MCF 10A (cell line): ENCODE results near the gene EOLA1. TPM values are rescaled to one million over a fixed set of nuclear protein-coding genes. Genes with fewer than 3 reads are reported as not detected.
"Not testable (repeated sequence)": the region's sequence is repeated elsewhere in the genome, so short reads cannot be mapped to it uniquely, and the experiment has no call there.

Source experiments
- BruUV-seq: library from RNA; stranded (reverse); fragments of 400-500 nt; replicated peaks from 2 replicates; lab custom pipeline; 2021; lab: Mats Ljungman, UMichigan
- CTCF ChIA-PET: fragments of 300-600 bp; sonication (Branson Sonifier 250); formaldehyde crosslinking; extraction: SDS; loops from one replicate; lab custom pipeline; 2021; ENCODE audit warnings: antibody characterized with exemption, inconsistent platforms; lab: Yijun Ruan, JAX
- POLR2A ChIA-PET: fragments of 300-600, 350-650 bp; sonication (Branson Sonifier 250); formaldehyde crosslinking; extraction: SDS; loops from one replicate; lab custom pipeline; 2020; ENCODE audit warnings: antibody characterized with exemption, inconsistent platforms; lab: Yijun Ruan, JAX
- DNase-seq: peaks from one replicate; pipeline ENCODE4 v3.0.0-alpha.2; 2018; ENCODE audit not compliant: unreplicated experiment
- H3K27ac Mint-ChIP-seq: one replicate; pipeline ENCODE4 v1.8.0; 2022; ENCODE audit warnings: mild to moderate bottlenecking, low read depth, mixed read lengths; ENCODE audit not compliant: unreplicated experiment
- H3K27me3 Mint-ChIP-seq: one replicate; pipeline ENCODE4 v1.8.0; 2022; ENCODE audit warnings: mixed read lengths; ENCODE audit not compliant: insufficient read depth, unreplicated experiment
- H3K36me3 Mint-ChIP-seq: one replicate; pipeline ENCODE4 v1.8.0; 2022; ENCODE audit warnings: mild to moderate bottlenecking, moderate library complexity, mixed read lengths; ENCODE audit not compliant: insufficient read depth, unreplicated experiment
- H3K4me1 Mint-ChIP-seq: one replicate; pipeline ENCODE4 v1.8.0; 2022; ENCODE audit warnings: mixed read lengths; ENCODE audit not compliant: insufficient read depth, unreplicated experiment
- H3K4me3 Mint-ChIP-seq: one replicate; pipeline ENCODE4 v1.8.0; 2022; ENCODE audit warnings: mild to moderate bottlenecking, moderate library complexity, mixed read lengths; ENCODE audit not compliant: unreplicated experiment
- H3K9me3 Mint-ChIP-seq: one replicate; pipeline ENCODE4 v1.8.0; 2022; ENCODE audit warnings: mixed read lengths; ENCODE audit not compliant: unreplicated experiment
- CTCF ChIP-seq: fragments of 200-600 bp; IDR thresholded peaks from one replicate; pipeline ENCODE4 v1.8.0; 2022; ENCODE audit warnings: antibody characterized with exemption, mild to moderate bottlenecking; ENCODE audit not compliant: unreplicated experiment
- intact Hi-C: fragments of 100-400 bp; cut with micrococcal nuclease; formaldehyde crosslinking; loops from 2 replicates; pipeline ENCODE4 v1.14.1; 2022
- total RNA-seq: library from RNA; stranded (reverse); gene quantifications from 2 replicates; pipeline ENCODE4 v1.2.3, GENCODE V29; 2022

EOLA1 gene
- total RNA-seq, 1 experiment from 2014 or later: 18.2 TPM

- H3K36me3 Mint-ChIP-seq, BruUV-seq, CTCF ChIA-PET, H3K4me3 Mint-ChIP-seq, H3K27me3 Mint-ChIP-seq, H3K27ac Mint-ChIP-seq, H3K9me3 Mint-ChIP-seq, H3K4me1 Mint-ChIP-seq, POLR2A ChIA-PET, DNase-seq, intact Hi-C loops: not testable (repeated sequence)
Measured at GRCh38 chrX:149549701-149550100, 8.9 kb downstream of the EOLA1 start, which contains the start of gene HSFX3. Gene HSFX3 (minus strand): TSS chrX:149549924. CDS start chrX:149549852, 72 bp downstream.

DNA sequence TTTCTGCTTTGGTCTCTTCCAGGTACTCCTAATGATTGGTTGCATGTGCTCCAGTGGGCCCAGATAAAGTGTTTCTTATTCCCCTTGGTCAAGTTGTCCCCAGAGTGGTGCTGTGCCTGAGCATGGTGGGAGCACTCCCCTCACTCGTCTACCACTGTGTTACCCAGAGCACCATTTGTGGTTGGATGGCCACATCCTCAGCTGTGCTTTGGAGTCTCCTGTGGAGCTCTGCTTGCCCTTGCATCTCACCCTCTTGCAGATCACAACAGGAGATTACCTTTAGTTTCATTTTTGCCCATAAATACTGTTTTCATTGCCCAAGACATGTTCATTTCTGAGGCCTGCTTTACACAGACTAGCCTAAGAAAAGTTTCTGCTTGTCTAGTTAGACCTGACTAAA is 9.6 kb downstream of the EOLA1 start:
- DNase-seq, BruUV-seq, H3K9me3 Mint-ChIP-seq, H3K27me3 Mint-ChIP-seq, POLR2A ChIA-PET, H3K36me3 Mint-ChIP-seq, H3K4me1 Mint-ChIP-seq, H3K4me3 Mint-ChIP-seq, CTCF ChIA-PET, intact Hi-C loops, H3K27ac Mint-ChIP-seq: not testable (repeated sequence)

GRCh38 chrX:149551245-149551938 is 10.6 kb downstream of the EOLA1 start:
- H3K36me3 Mint-ChIP-seq, BruUV-seq, POLR2A ChIA-PET, H3K27me3 Mint-ChIP-seq, DNase-seq, CTCF ChIA-PET, H3K9me3 Mint-ChIP-seq, intact Hi-C loops, H3K27ac Mint-ChIP-seq, H3K4me1 Mint-ChIP-seq, H3K4me3 Mint-ChIP-seq: not testable (repeated sequence)

DNA sequence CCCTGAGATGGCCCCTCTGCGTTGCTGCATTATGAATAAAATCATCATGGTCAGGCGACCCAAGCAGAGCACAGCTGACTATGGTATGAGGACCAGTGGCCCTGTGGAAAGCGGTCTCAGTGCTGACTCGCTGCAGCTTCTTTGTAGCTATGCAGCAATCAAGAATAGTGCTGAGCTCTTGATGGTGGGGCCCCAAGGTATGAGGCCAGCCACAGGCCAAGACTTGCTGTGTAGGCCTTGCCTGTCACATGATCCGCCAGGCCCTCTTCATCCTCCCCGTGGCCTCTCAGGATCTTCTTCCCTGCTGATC is 11.1 kb downstream of the EOLA1 start:
- intact Hi-C loops, H3K27ac Mint-ChIP-seq, H3K4me3 Mint-ChIP-seq, POLR2A ChIA-PET, H3K4me1 Mint-ChIP-seq, H3K9me3 Mint-ChIP-seq, H3K36me3 Mint-ChIP-seq, BruUV-seq, DNase-seq, H3K27me3 Mint-ChIP-seq, CTCF ChIA-PET: not testable (repeated sequence)

GRCh38 chrX:149555251-149555650 is 14.4 kb downstream of the EOLA1 start:
- H3K27me3 Mint-ChIP-seq, BruUV-seq, POLR2A ChIA-PET, CTCF ChIA-PET, H3K4me1 Mint-ChIP-seq, DNase-seq, H3K4me3 Mint-ChIP-seq, H3K9me3 Mint-ChIP-seq, H3K27ac Mint-ChIP-seq, H3K36me3 Mint-ChIP-seq, intact Hi-C loops: not testable (repeated sequence)

GRCh38 chrX:149563359-149563758 is 22.5 kb downstream of the EOLA1 start:
- no peak for DNase-seq
- TF ChIP-seq CTCF: no peak
- Mint-ChIP-seq H3K4me3 (no peak overlapping the region), H3K9me3 (no peaks in the 10 kb centered on the region), H3K27me3 (no peaks in the 10 kb centered on the region), H3K4me1 (no peaks in the 10 kb centered on the region), H3K36me3 (no peaks in the 10 kb centered on the region), H3K27ac (no peak overlapping the region)
- BruUV-seq: no TSS peak
- intact Hi-C loops: no loop called here
- ChIA-PET CTCF (no interaction called here), POLR2A (no interaction called here)
